ENCODE data around the gene COX6B2. TPM values are rescaled to one million over a fixed set of nuclear protein-coding genes. Genes with fewer than 3 reads are reported as not detected.
A peak's percentile ranks its signal among the peaks of the same experiment; 100 is the strongest.

Gene COX6B2
- total RNA-seq, 1 donor from 2014 or later: not detected

- Histone ChIP-seq H2AFZ (replicated peaks) (no peak overlapping the region), H3K79me2 (ENCODE audit: low read depth) (no peaks in the 10 kb centered on the region), H3K4me3 (no peak overlapping the region), H3K9me3 (ENCODE audit: low read depth) (no peaks in the 10 kb centered on the region), H3K27me3 (no peaks in the 10 kb centered on the region), H3K4me2 (no peak overlapping the region), H3K27ac (no peak overlapping the region), H3K4me1 (no peaks in the 10 kb centered on the region), H3K9ac (no peak overlapping the region), H3F3A (ENCODE audit: low read depth) (no peaks in the 10 kb centered on the region), H3K36me3 (no peaks in the 10 kb centered on the region), H4K20me1 (ENCODE audit: low read depth) (no peaks in the 10 kb centered on the region)
- no peaks in the 10 kb centered on the region for H3K36me3 Mint-ChIP-seq
- no peak overlapping the region for H3K4me3 Mint-ChIP-seq
- peaks cover 3% of the 10 kb centered on the region for H3K4me1 Mint-ChIP-seq
- TF ChIP-seq EZH2phosphoT487 (IDR thresholded peaks at IDR 0.05): no peak
- TF ChIP-seq CTCF (IDR thresholded peaks at IDR 0.05): no peak
- TF ChIP-seq EZH2 (IDR thresholded peaks at IDR 0.05): no peak
- peak overlapping the region; percentile 54 for H3K27ac Mint-ChIP-seq
- DNase-seq (ENCODE audit: low spot score): no peak
- H3K9me3 Mint-ChIP-seq: peaks cover 2% of the 10 kb centered on the region
- peaks cover 7% of the 10 kb centered on the region for H3K27me3 Mint-ChIP-seq (ENCODE audit: insufficient read depth, low read depth)
Observed at GRCh38 chr19:55324662-55325061, 29.9 kb downstream of the COX6B2 start.

- Histone ChIP-seq H3K4me1 (no peaks in the 10 kb centered on the region), H3K9me3 (ENCODE audit: low read depth) (no peaks in the 10 kb centered on the region), H4K20me1 (ENCODE audit: low read depth) (no peaks in the 10 kb centered on the region), H3K36me3 (no peaks in the 10 kb centered on the region), H3F3A (ENCODE audit: low read depth) (no peaks in the 10 kb centered on the region), H3K4me2 (no peak overlapping the region), H3K27me3 (no peaks in the 10 kb centered on the region), H3K9ac (no peak overlapping the region), H3K27ac (no peak overlapping the region), H3K79me2 (ENCODE audit: low read depth) (no peaks in the 10 kb centered on the region), H2AFZ (replicated peaks) (no peak overlapping the region), H3K4me3 (no peak overlapping the region)
- Mint-ChIP-seq H3K4me1 (peaks cover 3% of the 10 kb centered on the region), H3K27me3 (ENCODE audit: insufficient read depth, low read depth) (peaks cover 7% of the 10 kb centered on the region), H3K36me3 (no peaks in the 10 kb centered on the region), H3K4me3 (peak overlapping the region; percentile 76), H3K9me3 (no peaks in the 10 kb centered on the region), H3K27ac (peak overlapping the region; percentile 50)
- TF ChIP-seq CTCF (IDR thresholded peaks at IDR 0.05) (no peak), EZH2 (IDR thresholded peaks at IDR 0.05) (no peak), EZH2phosphoT487 (IDR thresholded peaks at IDR 0.05) (no peak)
- no peak for DNase-seq (ENCODE audit: low spot score)
Observed at GRCh38 chr19:55322204-55322885, 32.2 kb downstream of the COX6B2 start.

GRCh38 chr19:55321466-55322137 lies 32.9 kb downstream of the COX6B2 start:
- H3F3A ChIP-seq (ENCODE audit: low read depth): no peaks in the 10 kb centered on the region
- H3K4me1 Mint-ChIP-seq: peaks cover 3% of the 10 kb centered on the region
- no peak overlapping the region for H3K9ac ChIP-seq
- H3K9me3 ChIP-seq (ENCODE audit: low read depth): no peaks in the 10 kb centered on the region
- no peak overlapping the region for H3K4me3 ChIP-seq
- peak overlapping the region; percentile 21 for H3K4me3 Mint-ChIP-seq
- no peaks in the 10 kb centered on the region for H4K20me1 ChIP-seq (ENCODE audit: low read depth)
- H3K27ac ChIP-seq: no peak overlapping the region
- H3K36me3 Mint-ChIP-seq: no peaks in the 10 kb centered on the region
- no peaks in the 10 kb centered on the region for H3K36me3 ChIP-seq
- no peak overlapping the region for H2AFZ ChIP-seq (replicated peaks)
- TF ChIP-seq EZH2phosphoT487 (IDR thresholded peaks at IDR 0.05): no peak
- no peaks in the 10 kb centered on the region for H3K9me3 Mint-ChIP-seq
- peak overlapping the region; percentile 50 for H3K27ac Mint-ChIP-seq
- H3K79me2 ChIP-seq (ENCODE audit: low read depth): no peaks in the 10 kb centered on the region
- peaks cover 6% of the 10 kb centered on the region for H3K27me3 Mint-ChIP-seq (ENCODE audit: insufficient read depth, low read depth)
- no peak for DNase-seq (ENCODE audit: low spot score)
- no peaks in the 10 kb centered on the region for H3K27me3 ChIP-seq
- H3K4me1 ChIP-seq: no peaks in the 10 kb centered on the region
- no peak overlapping the region for H3K4me2 ChIP-seq
